HepG2 (cell line): ENCODE data around the gene TST. TPM values are rescaled to one million over a fixed set of nuclear protein-coding genes. Genes with fewer than 3 reads are reported as not detected.

Source experiments
- DRAP1 ChIP-seq: IDR thresholded peaks from 2 replicates; pipeline ENCODE4 v1.6.1; 2016; ENCODE audit warnings: missing genetic modification reagents, missing compliant biosample characterization
- HDAC1 ChIP-seq: sonication (generic); formaldehyde crosslinking; IDR thresholded peaks from 2 replicates; pipeline ENCODE4 v1.5.1; 2020; ENCODE audit warnings: mild to moderate bottlenecking, missing genetic modification reagents
- NAIF1 ChIP-seq: sonication (generic); formaldehyde crosslinking; IDR thresholded peaks from 2 replicates; pipeline ENCODE4 v1.5.0; 2020; ENCODE audit warnings: mild to moderate bottlenecking, missing genetic modification reagents, borderline replicate concordance
- SIX1 ChIP-seq: sonication (generic); formaldehyde crosslinking; IDR thresholded peaks from 2 replicates; pipeline ENCODE4 v1.4.0; 2020; ENCODE audit warnings: missing genetic modification reagents, borderline replicate concordance
- SMAD1 ChIP-seq: sonication (generic); formaldehyde crosslinking; IDR thresholded peaks from 2 replicates; pipeline ENCODE4 v1.4.0; 2020; ENCODE audit warnings: missing genetic modification reagents, low read depth, mild to moderate bottlenecking, borderline replicate concordance
- SUZ12 ChIP-seq: fragments of 150-350 bp; IDR thresholded peaks from 2 replicates; pipeline ENCODE4 v1.6.1; 2014; ENCODE audit warnings: low read depth, low read length
- TAF15 ChIP-seq: fragments of 200-400 bp; formaldehyde crosslinking; IDR thresholded peaks from one replicate; pipeline ENCODE4 v1.6.1; 2018; ENCODE audit warnings: mild to moderate bottlenecking, low read depth, low read length; ENCODE audit not compliant: poor library complexity, severe bottlenecking
- YEATS2 ChIP-seq: sonication (generic); formaldehyde crosslinking; IDR thresholded peaks from 2 replicates; pipeline ENCODE4 v1.4.0; 2020; ENCODE audit warnings: missing genetic modification reagents, borderline replicate concordance
- ZBTB37 ChIP-seq: sonication (generic); formaldehyde crosslinking; IDR thresholded peaks from 2 replicates; pipeline ENCODE4 v1.4.0; 2020; ENCODE audit warnings: mild to moderate bottlenecking, missing genetic modification reagents
- ZBTB49 ChIP-seq: sonication (generic); formaldehyde crosslinking; IDR thresholded peaks from 2 replicates; pipeline ENCODE4 v1.4.0; 2020; ENCODE audit warnings: missing genetic modification reagents, borderline replicate concordance
- ZNF121 ChIP-seq: sonication (generic); formaldehyde crosslinking; IDR thresholded peaks from 2 replicates; pipeline ENCODE4 v1.5.0; 2020; ENCODE audit warnings: mild to moderate bottlenecking, missing genetic modification reagents
- ZNF253 ChIP-seq: sonication (generic); formaldehyde crosslinking; IDR thresholded peaks from 2 replicates; pipeline ENCODE4 v1.8.0; 2022; ENCODE audit warnings: mild to moderate bottlenecking, missing genetic modification reagents, borderline replicate concordance
- ZNF446 ChIP-seq: sonication (generic); formaldehyde crosslinking; IDR thresholded peaks from 2 replicates; pipeline ENCODE4 v1.5.0; 2020; ENCODE audit warnings: mild to moderate bottlenecking, missing genetic modification reagents
- ZNF629 ChIP-seq: sonication (generic); formaldehyde crosslinking; conservative IDR thresholded peaks from 2 replicates; pipeline ENCODE4 v1.5.0; 2020; ENCODE audit warnings: missing genetic modification reagents
- ZNF687 ChIP-seq: sonication (generic); formaldehyde crosslinking; IDR thresholded peaks from 2 replicates; pipeline ENCODE4 v1.5.1; 2020; ENCODE audit warnings: mild to moderate bottlenecking, missing genetic modification reagents, moderate library complexity
- ZNF839 ChIP-seq: sonication (generic); formaldehyde crosslinking; IDR thresholded peaks from 2 replicates; pipeline ENCODE4 v1.4.0; 2020; ENCODE audit warnings: missing genetic modification reagents, mild to moderate bottlenecking, borderline replicate concordance
- polyA plus RNA-seq, 8 experiments: library from polyadenylated mRNA; depleted of rRNA in 3 of 8; stranded (reverse) in 7 of 8; unstranded in 1 of 8; fragments of >200 nt; fragmentation: Illumina TruSeq in 4 of 8; extraction: Trizol in 4 of 8; gene quantifications; 2 replicates each; pipeline versions ENCODE4 v1.2.1 to v1.2.3, GENCODE V29; 2011 to 2016; ENCODE audit warnings: low read depth in 4 of 8, missing spikeins in 1 of 8, mixed read lengths in 1 of 8; ENCODE audit not compliant: insufficient read depth in 1 of 8
- total RNA-seq, 5 experiments: library from RNA; depleted of rRNA; stranded (reverse); fragments of >200 nt; fragmentation: Illumina TruSeq; extraction: Trizol; gene quantifications; 2 replicates each; pipeline ENCODE4 v1.2.3, GENCODE V29; 2016; ENCODE audit warnings: low read depth in 1 of 5
- TF ChIP-seq, protein P1 (sequence below): fragments of 450-650 bp; IDR thresholded peaks from 2 replicates; pipeline ENCODE4 v1.6.1; 2016
- TF ChIP-seq, protein P2 (sequence below): sonication (generic); formaldehyde crosslinking; IDR thresholded peaks from 2 replicates; pipeline ENCODE4 v1.8.0; 2022; ENCODE audit warnings: mild to moderate bottlenecking, missing genetic modification reagents, moderate library complexity

TST gene
- total and polyA plus RNA-seq, 2 of the 13 experiments (the other 11 are each of a cell fraction or from before 2014, with no cell fraction given): 44.6 to 63.6 TPM

- TF ChIP-seq, protein P1, sequence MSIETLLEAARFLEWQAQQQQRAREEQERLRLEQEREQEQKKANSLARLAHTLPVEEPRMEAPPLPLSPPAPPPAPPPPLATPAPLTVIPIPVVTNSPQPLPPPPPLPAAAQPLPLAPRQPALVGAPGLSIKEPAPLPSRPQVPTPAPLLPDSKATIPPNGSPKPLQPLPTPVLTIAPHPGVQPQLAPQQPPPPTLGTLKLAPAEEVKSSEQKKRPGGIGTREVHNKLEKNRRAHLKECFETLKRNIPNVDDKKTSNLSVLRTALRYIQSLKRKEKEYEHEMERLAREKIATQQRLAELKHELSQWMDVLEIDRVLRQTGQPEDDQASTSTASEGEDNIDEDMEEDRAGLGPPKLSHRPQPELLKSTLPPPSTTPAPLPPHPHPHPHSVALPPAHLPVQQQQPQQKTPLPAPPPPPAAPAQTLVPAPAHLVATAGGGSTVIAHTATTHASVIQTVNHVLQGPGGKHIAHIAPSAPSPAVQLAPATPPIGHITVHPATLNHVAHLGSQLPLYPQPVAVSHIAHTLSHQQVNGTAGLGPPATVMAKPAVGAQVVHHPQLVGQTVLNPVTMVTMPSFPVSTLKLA: no peak
- no peak for TF ChIP-seq ZNF446
- TF ChIP-seq ZNF253: no peak
- TF ChIP-seq SUZ12: no peak
- TF ChIP-seq ZNF629 (CRISPR knock-in tag): no peak
- no peak for TF ChIP-seq SMAD1 (CRISPR knock-in tag)
- no peak for TF ChIP-seq TAF15
- no peak for TF ChIP-seq ZNF121 (CRISPR knock-in tag)
- no peak for TF ChIP-seq YEATS2 (CRISPR knock-in tag)
- TF ChIP-seq ZNF687 (CRISPR knock-in tag): peak; percentile 35
- TF ChIP-seq ZBTB37: no peak
- TF ChIP-seq ZNF839 (CRISPR knock-in tag): no peak
- TF ChIP-seq, protein P2, sequence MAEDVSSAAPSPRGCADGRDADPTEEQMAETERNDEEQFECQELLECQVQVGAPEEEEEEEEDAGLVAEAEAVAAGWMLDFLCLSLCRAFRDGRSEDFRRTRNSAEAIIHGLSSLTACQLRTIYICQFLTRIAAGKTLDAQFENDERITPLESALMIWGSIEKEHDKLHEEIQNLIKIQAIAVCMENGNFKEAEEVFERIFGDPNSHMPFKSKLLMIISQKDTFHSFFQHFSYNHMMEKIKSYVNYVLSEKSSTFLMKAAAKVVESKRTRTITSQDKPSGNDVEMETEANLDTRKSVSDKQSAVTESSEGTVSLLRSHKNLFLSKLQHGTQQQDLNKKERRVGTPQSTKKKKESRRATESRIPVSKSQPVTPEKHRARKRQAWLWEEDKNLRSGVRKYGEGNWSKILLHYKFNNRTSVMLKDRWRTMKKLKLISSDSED: no peak
- no peak for TF ChIP-seq ZBTB49 (CRISPR knock-in tag)
- no peak for TF ChIP-seq SIX1 (CRISPR knock-in tag)
- no peak for TF ChIP-seq NAIF1 (CRISPR knock-in tag)
- no peak for TF ChIP-seq DRAP1 (CRISPR knock-in tag)
- TF ChIP-seq HDAC1 (CRISPR knock-in tag): no peak
Observed at GRCh38 chr22:37043209-37043827, 24.1 kb upstream of the TST start (continued).
